H1 (cell line): Measurements from ENCODE around the gene RLN1. TPM values are rescaled to one million over a fixed set of nuclear protein-coding genes. Genes with fewer than 3 reads are reported as not detected.

Experiments
- CTCF ChIA-PET: fragments of 300-600 bp; sonication (Branson Sonifier 250); formaldehyde crosslinking; loops from one replicate; lab custom pipeline; 2021; ENCODE audit not compliant: partially characterized antibody; lab: Charles Lee
- POLR2A ChIA-PET: fragments of 300-600 bp; sonication (Branson Sonifier 250); formaldehyde crosslinking; loops from one replicate; lab custom pipeline; 2021; ENCODE audit warnings: inconsistent platforms; ENCODE audit not compliant: partially characterized antibody; lab: Charles Lee
- DNase-seq, 2 experiments: peaks; one replicate each; pipeline versions ENCODE4 v3.0.0 to v3.0.0-alpha.2; 2010 to 2022; ENCODE audit warnings: low spot score in 2 of 2, low read depth in 1 of 2, mixed read lengths in 1 of 2
- FAIRE-seq: peaks from 2 replicates; lab custom pipeline; 2011; peaks lifted over from hg19 to GRCh38; lab: Jason Lieb, UNC
- H2AFZ ChIP-seq: 2 replicates; pipeline ENCODE4 v1.8.1; 2012; ENCODE audit warnings: low read length, inconsistent platforms
- H2AK5ac ChIP-seq: 2 replicates; pipeline ENCODE4 v1.6.1; 2013; ENCODE audit warnings: low read depth, low read length
- H2BK120ac ChIP-seq: replicated peaks from 2 replicates; pipeline ENCODE3; 2013; ENCODE audit warnings: low read depth, low read length, inconsistent platforms
- H2BK12ac ChIP-seq: 2 replicates; pipeline ENCODE4 v1.6.1; 2013; ENCODE audit warnings: low read depth, low read length
- H2BK15ac ChIP-seq: 2 replicates; pipeline ENCODE4 v1.6.1; 2013; ENCODE audit warnings: low read length
- H2BK20ac ChIP-seq: 2 replicates; pipeline ENCODE4 v1.6.1; 2013; ENCODE audit warnings: low read length
- H2BK5ac ChIP-seq: 2 replicates; pipeline ENCODE4 v1.6.1; 2013; ENCODE audit warnings: low read depth, low read length
- H3K14ac ChIP-seq: 2 replicates; pipeline ENCODE4 v1.6.1; 2013; ENCODE audit warnings: inconsistent platforms; ENCODE audit not compliant: insufficient read length
- H3K18ac ChIP-seq: 2 replicates; pipeline ENCODE4 v1.6.1; 2013; ENCODE audit warnings: low read length; ENCODE audit errors: extremely low read depth
- H3K23ac ChIP-seq: 2 replicates; pipeline ENCODE4 v1.6.1; 2013; ENCODE audit warnings: inconsistent platforms; ENCODE audit not compliant: insufficient read length
- H3K23me2 ChIP-seq: 2 replicates; pipeline ENCODE4 v1.6.1; 2013; ENCODE audit warnings: low read depth, low read length
- H3K27ac ChIP-seq: 2 replicates; pipeline ENCODE4 v1.6.1; 2011; ENCODE audit warnings: low read depth, low read length, inconsistent platforms
- H3K27me3 ChIP-seq, 4 experiments: replicated peaks in 1 of 4; 1 replicate in 1 of 4; 2 replicates in 3 of 4; pipeline versions ENCODE4 v1.6.1 to v1.8.1; 2011 to 2013; ENCODE audit warnings: low read length in 3 of 4, mild to moderate bottlenecking in 3 of 4, inconsistent platforms in 2 of 4, mixed read lengths in 2 of 4, moderate library complexity in 1 of 4; ENCODE audit not compliant: control insufficient read depth in 3 of 4, insufficient read depth in 3 of 4; ENCODE audit errors: extremely low read depth in 1 of 4
- H3K36me3 ChIP-seq, 4 experiments: 2 replicates each; pipeline versions ENCODE4 v1.6.1 to v1.8.1; 2011 to 2013; ENCODE audit warnings: mild to moderate bottlenecking in 4 of 4, low read length in 3 of 4, moderate library complexity in 2 of 4, control low read depth in 1 of 4, inconsistent platforms in 1 of 4; ENCODE audit not compliant: insufficient read depth in 4 of 4, control insufficient read depth in 2 of 4
- H3K4ac ChIP-seq: replicated peaks from 2 replicates; pipeline ENCODE3; 2013; ENCODE audit warnings: low read length, low read depth, mixed read lengths, inconsistent platforms; ENCODE audit not compliant: insufficient read length
- H3K4me1 ChIP-seq, 4 experiments: replicated peaks in 1 of 4; 1 replicate in 1 of 4; 2 replicates in 3 of 4; pipeline versions ENCODE4 v1.6.1 to v1.8.1; 2011 to 2013; ENCODE audit warnings: low read length in 3 of 4, inconsistent platforms in 2 of 4, mixed read lengths in 1 of 4; ENCODE audit not compliant: insufficient read depth in 4 of 4, control insufficient read depth in 3 of 4
- H3K4me2 ChIP-seq, 2 experiments: 2 replicates each; pipeline versions ENCODE4 v1.6.1 to v1.8.1; 2011 to 2013; ENCODE audit warnings: low read depth in 2 of 2, low read length in 2 of 2, control low read depth in 1 of 2, inconsistent platforms in 1 of 2, mild to moderate bottlenecking in 1 of 2; ENCODE audit not compliant: insufficient read depth in 1 of 2
- H3K4me3 ChIP-seq, 4 experiments: fragments of 200-600, 300-600 bp in 1 of 4; sonication (generic), shearing (Covaris generic), sonication (Bioruptor Twin) in 1 of 4; 2 replicates each; pipeline versions ENCODE4 v1.5.1 to v1.8.1; 2011 to 2016; ENCODE audit warnings: low read length in 4 of 4, low read depth in 3 of 4, control low read depth in 2 of 4, inconsistent platforms in 2 of 4, mild to moderate bottlenecking in 2 of 4, mixed read lengths in 1 of 4, moderate library complexity in 1 of 4; ENCODE audit not compliant: insufficient read depth in 2 of 4; ENCODE audit errors: extremely low read depth in 1 of 4
- H3K56ac ChIP-seq: replicated peaks from 2 replicates; pipeline ENCODE3; 2013; ENCODE audit warnings: low read depth, mild to moderate bottlenecking, mixed read lengths, low read length, inconsistent platforms; ENCODE audit not compliant: insufficient read length
- H3K79me1 ChIP-seq: 2 replicates; pipeline ENCODE4 v1.6.1; 2013; ENCODE audit warnings: low read depth, low read length, control low read depth
- H3K79me2 ChIP-seq, 2 experiments: 2 replicates each; pipeline versions ENCODE4 v1.6.1 to v1.8.1; 2012 to 2013; ENCODE audit warnings: low read length in 2 of 2, mild to moderate bottlenecking in 2 of 2, inconsistent platforms in 1 of 2; ENCODE audit not compliant: insufficient read depth in 2 of 2, control insufficient read depth in 1 of 2
- H3K9ac ChIP-seq, 4 experiments: replicated peaks in 1 of 4; 1 replicate in 1 of 4; 2 replicates in 3 of 4; pipeline versions ENCODE4 v1.6.1 to v1.8.1; 2011 to 2013; ENCODE audit warnings: low read depth in 3 of 4, low read length in 3 of 4, control low read depth in 2 of 4, mild to moderate bottlenecking in 2 of 4, moderate library complexity in 2 of 4, inconsistent platforms in 1 of 4; ENCODE audit errors: extremely low read depth in 1 of 4
- H3K9me3 ChIP-seq, 2 experiments: 2 replicates each; pipeline versions ENCODE4 v1.6.1 to v1.8.1; 2012 to 2013; ENCODE audit warnings: mild to moderate bottlenecking in 2 of 2, moderate library complexity in 2 of 2, control low read depth in 1 of 2, inconsistent platforms in 1 of 2, low read depth in 1 of 2, low read length in 1 of 2, mixed read lengths in 1 of 2; ENCODE audit not compliant: insufficient read depth in 2 of 2
- H4K20me1 ChIP-seq, 2 experiments: replicated peaks in 1 of 2; 2 replicates each; pipeline versions ENCODE3 to v1.8.1; 2011 to 2013; ENCODE audit warnings: inconsistent platforms in 2 of 2, low read length in 2 of 2, mild to moderate bottlenecking in 1 of 2; ENCODE audit not compliant: insufficient read depth in 2 of 2, control insufficient read depth in 1 of 2
- H4K5ac ChIP-seq: 2 replicates; pipeline ENCODE4 v1.6.1; 2013; ENCODE audit warnings: low read length, low read depth, mixed read lengths, inconsistent platforms; ENCODE audit not compliant: insufficient read length
- H4K8ac ChIP-seq: 2 replicates; pipeline ENCODE4 v1.8.0; 2013; ENCODE audit warnings: mild to moderate bottlenecking, moderate library complexity, low read length, inconsistent platforms; ENCODE audit not compliant: insufficient read depth; ENCODE audit errors: extremely low read depth
- H4K91ac ChIP-seq: replicated peaks from 2 replicates; pipeline ENCODE3; 2013; ENCODE audit warnings: low read length, mixed read lengths, inconsistent platforms; ENCODE audit not compliant: insufficient read length
- BRCA1 ChIP-seq: IDR thresholded peaks from 2 replicates; pipeline ENCODE4 v1.6.1; 2012; ENCODE audit warnings: low read depth, low read length, improper control_type of control experiment
- EP300 ChIP-seq, 2 experiments: IDR thresholded peaks; 1 replicate in 1 of 2; 2 replicates in 1 of 2; pipeline ENCODE4 v1.6.1; 2011 to 2012; ENCODE audit warnings: low read depth in 2 of 2, low read length in 2 of 2, mild to moderate bottlenecking in 2 of 2, borderline replicate concordance in 1 of 2, inconsistent platforms in 1 of 2, moderate library complexity in 1 of 2
- GABPA ChIP-seq: IDR thresholded peaks from 2 replicates; pipeline ENCODE4 v1.6.1; 2011; ENCODE audit warnings: mild to moderate bottlenecking, low read length, moderate library complexity, borderline replicate concordance; ENCODE audit not compliant: insufficient read depth
- HDAC2 ChIP-seq, 2 experiments: fragments of 300-600 bp in 1 of 2; sonication (generic) in 1 of 2; IDR thresholded peaks; 2 replicates each; pipeline ENCODE4 v1.6.1; 2011 to 2012; ENCODE audit warnings: low read depth in 2 of 2, low read length in 2 of 2, mild to moderate bottlenecking in 2 of 2, moderate library complexity in 2 of 2, borderline replicate concordance in 1 of 2, inconsistent platforms in 1 of 2
- SUZ12 ChIP-seq: fragments of 200-600 bp; sonication (generic); IDR thresholded peaks from 2 replicates; pipeline ENCODE4 v1.6.1; 2012; ENCODE audit warnings: mild to moderate bottlenecking, inconsistent platforms, low read length, moderate library complexity, mixed read lengths
- TCF12 ChIP-seq: IDR thresholded peaks from 2 replicates; pipeline ENCODE4 v1.6.1; 2011; ENCODE audit warnings: low read depth, mild to moderate bottlenecking, low read length
- polyA plus RNA-seq, 7 experiments: library from polyadenylated mRNA; depleted of rRNA in 3 of 7; stranded (reverse) in 5 of 7; unstranded in 2 of 7; fragments of >200 nt in 5 of 7; fragments of 200-250 nt in 2 of 7; gene quantifications; 1 replicate in 5 of 7; 2 replicates in 1 of 7; 4 replicates in 1 of 7; pipeline versions ENCODE4 v1.2.1 to v1.2.3, GENCODE V29; 2011 to 2013; ENCODE audit warnings: missing spikeins in 2 of 7, mixed read lengths in 2 of 7
- total RNA-seq: library from RNA; stranded (reverse); fragmentation: NEBNext Ultra II Directional; extraction: Animal tissue kit (Norgen Biotek cat#: 25700); gene quantifications from 2 replicates; pipeline ENCODE4 v1.2.1, GENCODE V29; 2021
- TF ChIP-seq, protein P1 (sequence below): IDR thresholded peaks from 2 replicates; pipeline ENCODE4 v1.6.1; 2011; ENCODE audit warnings: low read depth, mild to moderate bottlenecking, low read length; ENCODE audit not compliant: insufficient read depth

RLN1 gene
- total and polyA plus RNA-seq, 2 of the 8 experiments (the other 6 are each of a cell fraction or from before 2014, with no cell fraction given), result 0.51 to 0.80 TPM

- Histone ChIP-seq H2BK12ac (no peak overlapping the region), H3K14ac (no peak overlapping the region), H3K23ac (no peak overlapping the region), H2AFZ (no peak overlapping the region), H2AK5ac (no peak overlapping the region), H4K91ac (no peak overlapping the region), H2BK15ac (no peak overlapping the region), H4K5ac (no peak overlapping the region), H3K79me1 (no peaks in the 10 kb centered on the region), H3K9me3 (no peaks in the 10 kb centered on the region), H3K4ac (no peak overlapping the region), H3K79me2 (no peaks in the 10 kb centered on the region), H3K27me3 (no peaks in the 10 kb centered on the region), H2BK20ac (no peak overlapping the region), H2BK5ac (no peak overlapping the region), H3K4me1 (no peaks in the 10 kb centered on the region), H3K18ac (no peak overlapping the region), H3K9ac (no peak overlapping the region), H3K4me3 (no peak overlapping the region), H3K56ac (no peak overlapping the region), H2BK120ac (no peak overlapping the region), H4K20me1 (no peaks in the 10 kb centered on the region), H3K23me2 (no peaks in the 10 kb centered on the region), H4K8ac (no peak overlapping the region), H3K27ac (no peak overlapping the region), H3K4me2 (no peak overlapping the region), H3K36me3 (no peaks in the 10 kb centered on the region)
- ChIA-PET POLR2A (no interaction called here), CTCF (no interaction called here)
- FAIRE-seq (no peak), DNase-seq (no peak)
- TF ChIP-seq, protein P1, sequence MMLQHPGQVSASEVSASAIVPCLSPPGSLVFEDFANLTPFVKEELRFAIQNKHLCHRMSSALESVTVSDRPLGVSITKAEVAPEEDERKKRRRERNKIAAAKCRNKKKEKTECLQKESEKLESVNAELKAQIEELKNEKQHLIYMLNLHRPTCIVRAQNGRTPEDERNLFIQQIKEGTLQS, result no peak
- TF ChIP-seq GABPA, result no peak
- TF ChIP-seq SUZ12, result no peak
- TF ChIP-seq HDAC2 (IDR thresholded peaks at IDR 0.05; ENCODE audit: borderline replicate concordance in 1 of 2, low read depth in 2 of 2, low read length in 2 of 2), result no peak
- TF ChIP-seq EP300 (IDR thresholded peaks at IDR 0.05; ENCODE audit: borderline replicate concordance in 1 of 2, low read depth in 2 of 2, low read length in 2 of 2), result no peak
- TF ChIP-seq BRCA1, result no peak
- TF ChIP-seq TCF12, result no peak
Measured at GRCh38 chr9:5384436-5384835, 44.8 kb upstream of the RLN1 start.
